Panc1 (cell line): ENCODE measurements around the gene OSBPL10. TPM values are rescaled to one million over a fixed set of nuclear protein-coding genes. Genes with fewer than 3 reads are reported as not detected.

ENCODE experiments used
- ATAC-seq: fragments of 200-7000 bp; cut with Tn5 transposase; 2 replicates; pipeline ENCODE4 v1.9.1; 2020; ENCODE audit warnings: mild to moderate bottlenecking, moderate library complexity
- BruUV-seq: library from RNA; stranded (reverse); fragments of 400-500 nt; replicated peaks from 2 replicates; lab custom pipeline; 2021; lab: Mats Ljungman, UMichigan
- CTCF ChIA-PET: fragments of 300-600 bp; sonication (Branson Sonifier 250); formaldehyde crosslinking; loops from one replicate; lab custom pipeline; 2022; ENCODE audit warnings: antibody characterized with exemption; lab: Charles Lee
- POLR2A ChIA-PET: fragments of 300-600 bp; sonication (Branson Sonifier 250); formaldehyde crosslinking; loops from one replicate; lab custom pipeline; 2022; ENCODE audit warnings: antibody characterized with exemption; lab: Charles Lee
- DNase-seq: peaks from one replicate; pipeline ENCODE4 v3.0.0-alpha.2; 2010; ENCODE audit warnings: low read depth, low spot score
- H3K27ac ChIP-seq: 2 replicates; pipeline ENCODE4 v1.5.1; 2011; ENCODE audit warnings: mild to moderate bottlenecking, low read length, inconsistent platforms
- H3K27me3 ChIP-seq: fragments of 200-500 bp; sonication (Bioruptor generic); 2 replicates; pipeline ENCODE4 v1.6.0; 2014; ENCODE audit warnings: low read length, inconsistent platforms; ENCODE audit not compliant: control insufficient read depth, insufficient read depth
- H3K36me3 ChIP-seq: fragments of 200-500 bp; sonication (Bioruptor generic); 2 replicates; pipeline ENCODE4 v1.5.1; 2014; ENCODE audit warnings: inconsistent platforms, mild to moderate bottlenecking, low read length, moderate library complexity; ENCODE audit not compliant: control insufficient read depth, insufficient read depth
- H3K4me1 ChIP-seq: 2 replicates; pipeline ENCODE4 v1.5.1; 2011; ENCODE audit warnings: inconsistent platforms, mild to moderate bottlenecking, low read length, moderate library complexity; ENCODE audit not compliant: control insufficient read depth, insufficient read depth
- H3K4me3 ChIP-seq, 2 experiments: 2 replicates each; pipeline ENCODE4 v1.5.1; 2011 to 2012; ENCODE audit warnings: low read depth in 2 of 2, low read length in 2 of 2, mild to moderate bottlenecking in 2 of 2, inconsistent platforms in 1 of 2, moderate library complexity in 1 of 2
- H3K9me3 ChIP-seq: fragments of 200-500 bp; sonication (Bioruptor generic); 2 replicates; pipeline ENCODE4 v1.5.1; 2014; ENCODE audit warnings: low read depth, mild to moderate bottlenecking, inconsistent platforms, low read length, moderate library complexity; ENCODE audit not compliant: control insufficient read depth, insufficient read depth
- POLR2AphosphoS5 ChIP-seq: IDR thresholded peaks from 2 replicates; pipeline ENCODE4 v1.6.1; 2012; ENCODE audit warnings: mild to moderate bottlenecking, low read depth, low read length, moderate library complexity
- REST ChIP-seq, 2 experiments: IDR thresholded peaks; 2 replicates each; pipeline ENCODE4 v1.6.1; 2011 to 2012; ENCODE audit warnings: low read depth in 2 of 2, control low read depth in 1 of 2, low read length in 1 of 2, mild to moderate bottlenecking in 1 of 2, moderate library complexity in 1 of 2; ENCODE audit not compliant: insufficient read depth in 1 of 2
- SIN3A ChIP-seq: IDR thresholded peaks from 2 replicates; pipeline ENCODE4 v1.6.1; 2012; ENCODE audit warnings: low read depth, mild to moderate bottlenecking, low read length, moderate library complexity, borderline replicate concordance; ENCODE audit not compliant: insufficient read depth
- TCF7L2 ChIP-seq: IDR thresholded peaks from 2 replicates; pipeline ENCODE4 v1.6.1; 2011; ENCODE audit warnings: mild to moderate bottlenecking, low read depth, low read length, inconsistent platforms
- in situ Hi-C: cut with HindIII; loops from 2 replicates; pipeline ENCODE4 v1.10.0; 2016; ENCODE audit warnings: low sequenced_read_pairs, low pct_unique_long_range_greater_than_20kb
- intact Hi-C: fragments of 100-400 bp; cut with micrococcal nuclease; formaldehyde crosslinking; loops from one replicate; pipeline ENCODE4 v1.10.0; 2022; ENCODE audit not compliant: unreplicated experiment
- total RNA-seq: library from RNA; stranded (reverse); gene quantifications from one replicate; pipeline ENCODE4 v1.2.1, GENCODE V29; 2021; ENCODE audit not compliant: unreplicated experiment
- TF ChIP-seq, protein P1 (sequence below): fragments of 450-650 bp; IDR thresholded peaks from 2 replicates; pipeline ENCODE4 v1.5.1; 2017; ENCODE audit warnings: mild to moderate bottlenecking

The OSBPL10 gene
- total RNA-seq, 1 experiment from 2014 or later, result 88.1 TPM

- ATAC-seq (no peak), DNase-seq (no peak)
- no peaks in the 10 kb centered on the region for H3K36me3 ChIP-seq
- H3K27me3 ChIP-seq, result no peaks in the 10 kb centered on the region
- no peak overlapping the region for H3K4me3 ChIP-seq
- H3K27ac ChIP-seq, result no peak overlapping the region
- H3K9me3 ChIP-seq, result no peaks in the 10 kb centered on the region
- ChIA-PET CTCF (no interaction called here), POLR2A (no interaction called here)
- no TSS peak for BruUV-seq
- no peaks in the 10 kb centered on the region for H3K4me1 ChIP-seq
- in situ Hi-C loops (no loop called here), intact Hi-C loops (no loop called here)
- no peak for TF ChIP-seq POLR2AphosphoS5
- TF ChIP-seq, protein P1, sequence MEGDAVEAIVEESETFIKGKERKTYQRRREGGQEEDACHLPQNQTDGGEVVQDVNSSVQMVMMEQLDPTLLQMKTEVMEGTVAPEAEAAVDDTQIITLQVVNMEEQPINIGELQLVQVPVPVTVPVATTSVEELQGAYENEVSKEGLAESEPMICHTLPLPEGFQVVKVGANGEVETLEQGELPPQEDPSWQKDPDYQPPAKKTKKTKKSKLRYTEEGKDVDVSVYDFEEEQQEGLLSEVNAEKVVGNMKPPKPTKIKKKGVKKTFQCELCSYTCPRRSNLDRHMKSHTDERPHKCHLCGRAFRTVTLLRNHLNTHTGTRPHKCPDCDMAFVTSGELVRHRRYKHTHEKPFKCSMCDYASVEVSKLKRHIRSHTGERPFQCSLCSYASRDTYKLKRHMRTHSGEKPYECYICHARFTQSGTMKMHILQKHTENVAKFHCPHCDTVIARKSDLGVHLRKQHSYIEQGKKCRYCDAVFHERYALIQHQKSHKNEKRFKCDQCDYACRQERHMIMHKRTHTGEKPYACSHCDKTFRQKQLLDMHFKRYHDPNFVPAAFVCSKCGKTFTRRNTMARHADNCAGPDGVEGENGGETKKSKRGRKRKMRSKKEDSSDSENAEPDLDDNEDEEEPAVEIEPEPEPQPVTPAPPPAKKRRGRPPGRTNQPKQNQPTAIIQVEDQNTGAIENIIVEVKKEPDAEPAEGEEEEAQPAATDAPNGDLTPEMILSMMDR, result no peak
- no peak for TF ChIP-seq TCF7L2
- TF ChIP-seq REST (IDR thresholded peaks at IDR 0.05; ENCODE audit: insufficient read depth in 1 of 2, low read depth in 2 of 2, low read length in 1 of 2), result no peak
- TF ChIP-seq SIN3A, result no peak
Measured at GRCh38 chr3:31763731-31764130, 217.3 kb downstream of the OSBPL10 start.

GRCh38 chr3:31762888-31763351, 218.1 kb downstream of the OSBPL10 start:
- Histone ChIP-seq H3K27ac (no peak overlapping the region), H3K4me3 (no peak overlapping the region), H3K27me3 (no peaks in the 10 kb centered on the region), H3K36me3 (no peaks in the 10 kb centered on the region), H3K9me3 (no peaks in the 10 kb centered on the region), H3K4me1 (no peaks in the 10 kb centered on the region)
- ChIA-PET CTCF (no interaction called here), POLR2A (no interaction called here)
- in situ Hi-C loops, result no loop called here
- ATAC-seq (no peak), DNase-seq (no peak)
- no peak for TF ChIP-seq REST (IDR thresholded peaks at IDR 0.05; ENCODE audit: insufficient read depth in 1 of 2, low read depth in 2 of 2, low read length in 1 of 2)
- intact Hi-C loops, result no loop called here
- BruUV-seq, result no TSS peak
